T-cell (primary cell): ENCODE results near the gene ZGPAT. TPM values are rescaled to one million over a fixed set of nuclear protein-coding genes. Genes with fewer than 3 reads are reported as not detected.

Experiments used
- ATAC-seq, 4 experiments: fragments of 200-7000 bp in 3 of 4; fragments of 150-1000 bp in 1 of 4; cut with Tn5 transposase; replicated peaks in 1 of 4; 1 replicate in 3 of 4; 2 replicates in 1 of 4; pipeline ENCODE4 v1.10.0; 2021; ENCODE audit warnings: moderate library complexity in 3 of 4, mild to moderate bottlenecking in 2 of 4, moderate number of reproducible peaks in 1 of 4
- CTCF ChIA-PET, 2 donors: fragments of 300-600 bp; sonication (Branson Sonifier 250); formaldehyde crosslinking; loops; one replicate each; lab custom pipeline; 2022; ENCODE audit warnings: antibody characterized with exemption in 2 of 2; lab: Charles Lee
- POLR2A ChIA-PET, 2 donors: fragments of 300-600 bp; sonication (Branson Sonifier 250); formaldehyde crosslinking; loops; one replicate each; lab custom pipeline; 2022; ENCODE audit warnings: antibody characterized with exemption in 2 of 2; lab: Charles Lee
- DNase-seq, 35 experiments: peaks; one replicate each; pipeline versions ENCODE4 v3.0.0 to v3.0.0-alpha.2; 2013 to 2023
- H3K27ac ChIP-seq: one replicate; pipeline ENCODE4 v1.5.1; 2013; ENCODE audit warnings: low read length
- H3K27me3 ChIP-seq, 2 experiments: replicated peaks in 1 of 2; 1 replicate in 1 of 2; 2 replicates in 1 of 2; pipeline versions ENCODE4 v1.6.1 to v1.7.0; 2013; ENCODE audit warnings: low read length in 1 of 2, mixed read lengths in 1 of 2; ENCODE audit not compliant: control insufficient read depth in 2 of 2, insufficient read depth in 2 of 2; ENCODE audit errors: extremely low read depth in 1 of 2
- H3K36me3 ChIP-seq, 2 donors: 1 replicate in 1 of 2; 2 replicates in 1 of 2; pipeline versions ENCODE4 v1.6.1 to v1.7.0; 2013; ENCODE audit warnings: low read length in 1 of 2; ENCODE audit not compliant: control insufficient read depth in 2 of 2, insufficient read depth in 1 of 2; ENCODE audit errors: extremely low read depth in 1 of 2
- H3K4me1 ChIP-seq, 2 experiments: 1 replicate in 1 of 2; 2 replicates in 1 of 2; pipeline versions ENCODE4 v1.6.1 to v1.7.0; 2013; ENCODE audit warnings: low read length in 2 of 2, mixed read lengths in 1 of 2; ENCODE audit not compliant: insufficient read depth in 2 of 2, control insufficient read depth in 1 of 2; ENCODE audit errors: extremely low read depth in 1 of 2
- H3K4me3 ChIP-seq, 2 donors: 1 replicate in 1 of 2; 2 replicates in 1 of 2; pipeline versions ENCODE4 v1.5.1 to v1.7.0; 2013; ENCODE audit warnings: mild to moderate bottlenecking in 2 of 2, low read length in 1 of 2, moderate library complexity in 1 of 2; ENCODE audit not compliant: control insufficient read depth in 1 of 2; ENCODE audit errors: extremely low read depth in 1 of 2
- H3K9me3 ChIP-seq: 2 replicates; pipeline ENCODE4 v1.7.0; 2013
- H3K27ac Mint-ChIP-seq, 2 donors: one replicate each; pipeline ENCODE4 v1.8.0; 2020 to 2021; ENCODE audit warnings: mild to moderate bottlenecking in 2 of 2, mixed read lengths in 2 of 2
- H3K27me3 Mint-ChIP-seq, 2 donors: one replicate each; pipeline ENCODE4 v1.8.0; 2021 to 2022; ENCODE audit warnings: mixed read lengths in 2 of 2
- H3K36me3 Mint-ChIP-seq: one replicate; pipeline ENCODE4 v1.8.0; 2021; ENCODE audit warnings: mixed read lengths
- H3K4me1 Mint-ChIP-seq, 3 donors: one replicate each; pipeline ENCODE4 v1.8.0; 2020 to 2022; ENCODE audit warnings: mixed read lengths in 3 of 3, mild to moderate bottlenecking in 1 of 3
- H3K4me3 Mint-ChIP-seq, 3 donors: one replicate each; pipeline ENCODE4 v1.8.0; 2020 to 2022; ENCODE audit warnings: mild to moderate bottlenecking in 3 of 3, mixed read lengths in 3 of 3, moderate library complexity in 3 of 3
- H3K9me3 Mint-ChIP-seq, 3 donors: one replicate each; pipeline ENCODE4 v1.8.0; 2020 to 2022; ENCODE audit warnings: mixed read lengths in 3 of 3
- WGBS: methylation state at CpG from one replicate; pipeline ENCODE4 v1.1.5; 2013; ENCODE audit warnings: missing lambda C conversion rate; ENCODE audit not compliant: insufficient coverage; 5-methylcytosine and 5-hydroxymethylcytosine counted together
- total RNA-seq, 35 experiments: library from RNA in 6 of 35; stranded (reverse) in 6 of 35; fragments of 120-200 nt in 1 of 35; gene quantifications; one replicate each; pipeline versions ENCODE4 v1.2.1 to v1.2.4 and lab custom pipeline; 2013 to 2026

Gene ZGPAT
- total RNA-seq, 5 donors from 2014 or later (not counting 1 experiment from before 2014, with no cell fraction given) = 42.7 to 71.0 (median 59.0) TPM

GRCh38 chr20:63734946-63735858 is 27.4 kb downstream of the ZGPAT start:
- CTCF ChIA-PET = interaction anchor here in 1 of 2 donors (2.1 kb wide), 1 partner anchor 28 kb away, joined by 20 read pairs; the partner anchor contains the start of genes ARFRP1 and ZGPAT
- no peak for ATAC-seq
- H3K27ac Mint-ChIP-seq = peak overlapping the region; percentile 92 to 93
- H3K27me3 Mint-ChIP-seq = no peaks in the 10 kb centered on the region
- peaks cover 24 to 27% (median 26%) of the 10 kb centered on the region in 3 donors for H3K4me1 Mint-ChIP-seq
- no peaks in the 10 kb centered on the region for H3K9me3 Mint-ChIP-seq
- POLR2A ChIA-PET = interaction anchor here in 1 of 2 donors (0.6 to 0.9 kb wide), 2 partner anchors 27 to 198 kb away, joined by 3 read pairs; partner anchors contain the start of genes ARFRP1, PTK6 and ZGPAT
- H3K27ac ChIP-seq = peak overlapping the region; percentile 69
- WGBS = 93% methylated on average over 48 of the region's 48 CpGs
- H3K36me3 Mint-ChIP-seq = peaks cover 9% of the 10 kb centered on the region
- H3K4me3 Mint-ChIP-seq = peak overlapping the region; percentile 84 to 90 (median 89)
- DNase-seq = no peak
- no peaks in the 10 kb centered on the region for H3K9me3 ChIP-seq
- peaks cover 13 to 39% of the 10 kb centered on the region in 2 donors for H3K36me3 ChIP-seq
- H3K4me3 ChIP-seq = no peak overlapping the region
- no peaks in the 10 kb centered on the region for H3K27me3 ChIP-seq
- H3K4me1 ChIP-seq = peaks cover 20 to 72% of the 10 kb centered on the region in 2 experiments

GRCh38 chr20:63735859-63736718 is 28.2 kb downstream of the ZGPAT start, which contains the start of gene LIME1:
Gene LIME1, plus strand, starts transcription at chr20:63736664. Its CDS starts 886 bp downstream, at chr20:63737550.
- H3K27ac ChIP-seq = peak within 1 kb of the TSS; percentile 69
- H3K36me3 ChIP-seq = peaks cover 13 to 40% of the 10 kb centered on the region in 2 donors
- 19% methylated on average over 28 of the region's 31 CpGs for WGBS
- H3K4me1 Mint-ChIP-seq = peaks cover 24 to 27% (median 26%) of the 10 kb centered on the region in 3 donors
- peak within 1 kb of the TSS; percentile 84 to 90 (median 89) for H3K4me3 Mint-ChIP-seq
- H3K9me3 ChIP-seq = no peaks in the 10 kb centered on the region
- CTCF ChIA-PET = interaction anchor here in 1 of 2 donors (0.9 to 2.1 kb wide), 4 partner anchors 28 to 347 kb away, joined by 3 to 20 read pairs (median 3); partner anchors contain the start of genes ARFRP1 and ZGPAT
- H3K27me3 Mint-ChIP-seq = no peaks in the 10 kb centered on the region
- no peaks in the 10 kb centered on the region for H3K9me3 Mint-ChIP-seq
- DNase-seq (peak; percentile 69 to 92 (median 84)), ATAC-seq (peak; percentile 60 to 75 (median 64))
- peak within 1 kb of the TSS; percentile 92 to 93 for H3K27ac Mint-ChIP-seq
- POLR2A ChIA-PET = interaction anchor here (0.5 to 0.9 kb wide), 3 partner anchors 8 to 199 kb away, joined by 3 to 7 read pairs (median 3); partner anchors contain the start of genes ARFRP1 (in 1 of the 2), PTK6 (in 1 of the 2) and ZGPAT (in 1 of the 2)
- no peaks in the 10 kb centered on the region for H3K27me3 ChIP-seq
- peak within 1 kb of the TSS; percentile 88 to 90 for H3K4me3 ChIP-seq
- peaks cover 18 to 70% of the 10 kb centered on the region in 2 experiments for H3K4me1 ChIP-seq
- H3K36me3 Mint-ChIP-seq = peaks cover 9% of the 10 kb centered on the region

GRCh38 chr20:63736893-63737694 is 29.3 kb downstream of the ZGPAT start:
- peak; percentile 28 to 34 (median 31) for ATAC-seq
- Histone ChIP-seq H3K27ac (peak overlapping the region; percentile 69), H3K4me1 (peaks cover 14 to 71% of the 10 kb centered on the region in 2 experiments), H3K4me3 (peak overlapping the region; percentile 88 to 90), H3K27me3 (no peaks in the 10 kb centered on the region), H3K36me3 (peaks cover 17 to 50% of the 10 kb centered on the region in 2 donors), H3K9me3 (no peaks in the 10 kb centered on the region)
- peak in 25 of 35 experiments; percentile 23 to 74 (median 47) for DNase-seq
- Mint-ChIP-seq H3K27ac (peak overlapping the region; percentile 92 to 93), H3K4me1 (peaks cover 24 to 27% (median 26%) of the 10 kb centered on the region in 3 donors), H3K36me3 (peaks cover 9% of the 10 kb centered on the region), H3K27me3 (no peaks in the 10 kb centered on the region), H3K4me3 (peak overlapping the region; percentile 84 to 90 (median 89)), H3K9me3 (no peaks in the 10 kb centered on the region)
- ChIA-PET POLR2A (no interaction called here), CTCF (interaction anchor here in 1 of 2 donors (0.9 to 2.1 kb wide), 4 partner anchors 29 to 346 kb away, joined by 3 to 20 read pairs (median 3); partner anchors contain the start of genes ARFRP1 and ZGPAT)
- under 1% methylated on average over 30 of the region's 30 CpGs for WGBS

GRCh38 chr20:63737695-63737944 is 29.8 kb downstream of the ZGPAT start:
- Histone ChIP-seq H3K36me3 (peaks cover 17 to 55% of the 10 kb centered on the region in 2 donors), H3K27me3 (no peaks in the 10 kb centered on the region), H3K9me3 (no peaks in the 10 kb centered on the region), H3K4me3 (peak overlapping the region; percentile 88 to 90), H3K4me1 (peaks cover 14 to 71% of the 10 kb centered on the region in 2 experiments), H3K27ac (no peak overlapping the region)
- DNase-seq = peak in 2 of 35 experiments; percentile 17 to 37
- peaks cover 9% of the 10 kb centered on the region for H3K36me3 Mint-ChIP-seq
- CTCF ChIA-PET = interaction anchor here in 1 of 2 donors (2.1 kb wide), 1 partner anchor 30 kb away, joined by 20 read pairs; the partner anchor contains the start of genes ARFRP1 and ZGPAT
- peaks cover 24 to 27% (median 26%) of the 10 kb centered on the region in 3 donors for H3K4me1 Mint-ChIP-seq
- POLR2A ChIA-PET = no interaction called here
- 0% methylated on average over 22 of the region's 26 CpGs for WGBS
- H3K27me3 Mint-ChIP-seq = no peaks in the 10 kb centered on the region
- H3K4me3 Mint-ChIP-seq = peak overlapping the region; percentile 84 to 90 (median 89)
- no peaks in the 10 kb centered on the region for H3K9me3 Mint-ChIP-seq
- ATAC-seq = peak; percentile 0
- peak overlapping the region in 1 of 2 donors; percentile 92 for H3K27ac Mint-ChIP-seq

GRCh38 chr20:63737945-63738686 is 30.3 kb downstream of the ZGPAT start:
- Histone ChIP-seq H3K9me3 (no peaks in the 10 kb centered on the region), H3K36me3 (peaks cover 17 to 58% of the 10 kb centered on the region in 2 donors), H3K4me1 (peaks cover 14 to 70% of the 10 kb centered on the region in 2 experiments), H3K4me3 (peak overlapping the region; percentile 64 to 88), H3K27ac (peak overlapping the region; percentile 24), H3K27me3 (no peaks in the 10 kb centered on the region)
- H3K36me3 Mint-ChIP-seq = peaks cover 9% of the 10 kb centered on the region
- peak in 11 of 35 experiments; percentile 22 to 60 (median 41) for DNase-seq
- no peaks in the 10 kb centered on the region for H3K27me3 Mint-ChIP-seq
- peak overlapping the region in 1 of 2 donors; percentile 34 for H3K27ac Mint-ChIP-seq
- POLR2A ChIA-PET = no interaction called here
- H3K9me3 Mint-ChIP-seq = no peaks in the 10 kb centered on the region
- H3K4me3 Mint-ChIP-seq = peak overlapping the region; percentile 36 to 90 (median 65)
- CTCF ChIA-PET = no interaction called here
- peaks cover 24 to 27% (median 26%) of the 10 kb centered on the region in 3 donors for H3K4me1 Mint-ChIP-seq
- 16% methylated on average over 43 of the region's 43 CpGs for WGBS
- peak; percentile 8 to 20 (median 12) for ATAC-seq
